GM18861 (cell line): ENCODE data around the gene MT1H.
"Not testable (repeated sequence)": the region's sequence is repeated elsewhere in the genome, so short reads cannot be mapped to it uniquely, and the experiment has no call there.

Experiments
- ATAC-seq: cut with Tn5 transposase; IDR thresholded peaks from one replicate; pipeline ENCODE4 v1.9.1; 2021; ENCODE audit not compliant: unreplicated experiment

MT1H gene

DNA sequence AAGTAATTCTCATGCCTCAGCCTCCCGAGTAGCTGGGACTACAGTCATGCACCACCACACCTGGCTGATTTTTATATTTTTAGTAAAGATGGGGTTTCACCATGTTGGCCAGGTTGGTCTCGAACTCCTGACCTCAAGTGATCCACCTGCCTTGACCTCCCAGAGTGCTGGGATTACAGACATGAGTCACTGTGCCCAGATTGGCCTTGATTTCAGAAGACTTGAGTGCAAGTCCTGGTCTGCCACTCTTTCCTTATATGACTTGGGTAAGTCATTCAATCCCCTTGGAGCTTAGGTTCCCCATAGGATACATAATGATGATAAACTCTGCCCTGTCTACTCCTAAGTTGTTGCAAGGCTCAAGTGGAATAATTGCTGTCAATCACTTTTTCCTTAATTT, 47.9 kb downstream of the MT1H start:
- not testable (repeated sequence) for ATAC-seq
